ENCODE results near the gene LRRC75A. TPM values are rescaled to one million over a fixed set of nuclear protein-coding genes. Genes with fewer than 3 reads are reported as not detected.

The LRRC75A gene
- total and polyA plus RNA-seq, 2 donors (not counting 1 experiment from before 2014, with no cell fraction given): 2.0 to 3.4 TPM

DNA sequence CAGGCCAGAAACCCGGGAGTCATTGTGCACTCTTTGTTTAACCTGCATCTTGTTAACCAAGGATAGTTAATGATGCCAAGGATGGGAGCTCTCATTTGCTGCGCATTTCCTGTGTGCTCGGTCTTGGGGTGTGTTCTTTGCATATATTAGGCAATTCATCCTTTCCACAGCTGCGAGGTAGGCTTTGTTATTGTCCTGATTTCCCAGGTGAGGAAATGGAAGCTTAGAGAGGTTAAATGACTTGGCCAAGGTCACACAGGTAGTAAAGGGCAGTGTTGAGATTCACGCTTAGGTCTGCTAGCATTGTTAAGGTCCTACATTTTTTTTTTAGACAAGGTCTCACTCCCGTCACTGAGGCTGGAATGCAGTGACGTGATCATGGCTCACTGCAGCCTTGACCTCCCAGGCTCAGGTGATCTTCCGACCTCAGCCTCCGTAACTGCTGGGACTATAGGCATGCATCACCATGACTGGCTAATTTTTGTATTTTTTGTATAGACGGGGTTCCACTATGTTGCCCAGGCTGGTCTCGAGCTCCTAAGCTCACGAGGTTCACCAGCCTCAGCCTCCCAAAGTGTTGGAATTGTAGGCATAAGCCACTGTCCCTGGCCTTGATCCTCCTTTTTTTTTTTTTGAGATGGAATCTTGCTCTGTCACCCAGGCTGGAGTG lies 5.0 kb upstream of the LRRC75A start:
- Histone ChIP-seq H3K4me3 (ENCODE audit: control extremely low read depth in 1 of 5, extremely low read depth in 1 of 5, insufficient read depth in 1 of 5, low read depth in 2 of 5, low read length in 4 of 5) (no peak overlapping the region), H3K27me3 (replicated peaks in 1 of 4; ENCODE audit: control extremely low read depth in 1 of 4, control insufficient read depth in 3 of 4, insufficient read depth in 4 of 4, low read length in 3 of 4) (peaks cover 0 to 15% (median 1%) of the 10 kb centered on the region in 4 experiments), H3K27ac (ENCODE audit: low read length in 2 of 2) (no peak overlapping the region), H3K36me3 (replicated peaks in 1 of 2; ENCODE audit: control extremely low read depth in 1 of 2, control insufficient read depth in 1 of 2, extremely low read depth in 1 of 2, insufficient read depth in 2 of 2, low read length in 1 of 2) (no peaks in the 10 kb centered on the region), H2AFZ (ENCODE audit: insufficient read depth, low read depth, low read length, poor library complexity, severe bottlenecking) (no peak overlapping the region), H4K20me1 (ENCODE audit: control insufficient read depth, insufficient read depth, low read length, poor library complexity, severe bottlenecking) (no peaks in the 10 kb centered on the region), H3K9ac (ENCODE audit: low read length) (no peak overlapping the region), H3K4me2 (replicated peaks; ENCODE audit: low read depth, low read length, poor library complexity, severe bottlenecking) (no peak overlapping the region), H3K4me1 (ENCODE audit: control insufficient read depth in 2 of 2, insufficient read depth in 2 of 2, low read length in 2 of 2) (peaks cover 0 to 4% of the 10 kb centered on the region in 2 donors), H3K79me2 (ENCODE audit: control insufficient read depth, insufficient read depth, low read length) (no peaks in the 10 kb centered on the region), H3K9me3 (ENCODE audit: control extremely low read depth in 1 of 3, control insufficient read depth in 2 of 3, insufficient read depth in 1 of 3, low read length in 2 of 3) (peaks cover 0 to 3% (median 0%) of the 10 kb centered on the region in 3 donors)
- ChIA-PET POLR2A (no interaction called here), CTCF (no interaction called here)
- TF ChIP-seq EZH2 (IDR thresholded peaks at IDR 0.05; ENCODE audit: borderline replicate concordance, insufficient read depth, low read depth, low read length, poor library complexity, severe bottlenecking): no peak
- TF ChIP-seq, protein P1, sequence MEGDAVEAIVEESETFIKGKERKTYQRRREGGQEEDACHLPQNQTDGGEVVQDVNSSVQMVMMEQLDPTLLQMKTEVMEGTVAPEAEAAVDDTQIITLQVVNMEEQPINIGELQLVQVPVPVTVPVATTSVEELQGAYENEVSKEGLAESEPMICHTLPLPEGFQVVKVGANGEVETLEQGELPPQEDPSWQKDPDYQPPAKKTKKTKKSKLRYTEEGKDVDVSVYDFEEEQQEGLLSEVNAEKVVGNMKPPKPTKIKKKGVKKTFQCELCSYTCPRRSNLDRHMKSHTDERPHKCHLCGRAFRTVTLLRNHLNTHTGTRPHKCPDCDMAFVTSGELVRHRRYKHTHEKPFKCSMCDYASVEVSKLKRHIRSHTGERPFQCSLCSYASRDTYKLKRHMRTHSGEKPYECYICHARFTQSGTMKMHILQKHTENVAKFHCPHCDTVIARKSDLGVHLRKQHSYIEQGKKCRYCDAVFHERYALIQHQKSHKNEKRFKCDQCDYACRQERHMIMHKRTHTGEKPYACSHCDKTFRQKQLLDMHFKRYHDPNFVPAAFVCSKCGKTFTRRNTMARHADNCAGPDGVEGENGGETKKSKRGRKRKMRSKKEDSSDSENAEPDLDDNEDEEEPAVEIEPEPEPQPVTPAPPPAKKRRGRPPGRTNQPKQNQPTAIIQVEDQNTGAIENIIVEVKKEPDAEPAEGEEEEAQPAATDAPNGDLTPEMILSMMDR (IDR thresholded peaks at IDR 0.05): no peak
- Mint-ChIP-seq H3K27me3 (peaks cover 23% of the 10 kb centered on the region), H3K4me3 (no peak overlapping the region), H3K4me1 (peaks cover 2% of the 10 kb centered on the region), H3K9me3 (ENCODE audit: insufficient read depth) (no peaks in the 10 kb centered on the region), H3K27ac (no peak overlapping the region)
- ATAC-seq (ENCODE audit: low read depth): no peak
- 88% methylated on average over 5 of the region's 12 CpGs for WGBS (ENCODE audit: insufficient coverage)
- no peak for DNase-seq
- intact Hi-C loops (cut with micrococcal nuclease): no loop called here

DNA sequence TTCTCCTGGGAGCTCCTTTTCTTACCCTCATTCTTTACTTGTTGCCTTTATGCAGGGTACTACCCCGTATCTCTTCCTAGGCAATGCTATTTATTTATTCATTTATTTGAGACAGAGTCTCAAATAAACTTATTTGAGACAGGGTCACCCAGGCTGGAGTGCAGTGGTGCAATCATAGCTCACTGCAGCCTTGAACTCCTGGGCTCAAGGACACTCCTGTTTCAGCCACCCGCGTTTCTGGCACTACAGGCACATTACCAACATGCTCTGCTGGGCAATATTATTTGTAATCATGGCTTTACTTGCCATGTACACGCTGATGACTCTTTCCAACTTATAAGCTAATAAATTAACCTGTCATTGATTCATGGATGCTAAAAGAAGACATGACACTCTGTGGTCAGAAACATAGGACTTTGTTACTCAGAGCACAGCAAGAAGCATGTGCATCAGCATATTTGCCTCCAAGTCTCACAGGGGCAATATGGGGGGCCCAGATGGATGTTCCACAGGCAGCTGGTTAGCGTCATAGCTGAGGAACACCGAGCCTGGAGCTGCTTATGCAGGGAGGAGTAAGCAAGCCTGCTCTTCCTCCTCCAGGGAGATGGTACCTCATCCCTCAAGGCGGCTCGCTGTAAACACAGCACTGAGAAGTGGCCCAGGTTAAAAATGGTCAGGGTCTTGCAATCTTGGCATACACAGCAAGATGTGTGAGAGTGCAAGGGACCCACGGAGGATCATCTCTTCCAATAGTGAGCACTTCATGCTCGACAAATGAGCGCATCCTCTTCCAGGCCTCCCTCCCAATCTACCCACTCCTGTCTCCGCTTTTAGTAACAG lies 4.2 kb upstream of the LRRC75A start:
- TF ChIP-seq EZH2 (IDR thresholded peaks at IDR 0.05; ENCODE audit: borderline replicate concordance, insufficient read depth, low read depth, low read length, poor library complexity, severe bottlenecking): no peak
- TF ChIP-seq, protein P1 (IDR thresholded peaks at IDR 0.05): no peak
- Histone ChIP-seq H3K9me3 (ENCODE audit: control extremely low read depth in 1 of 3, control insufficient read depth in 2 of 3, insufficient read depth in 1 of 3, low read length in 2 of 3) (peaks cover 0 to 3% (median 0%) of the 10 kb centered on the region in 3 donors), H3K79me2 (ENCODE audit: control insufficient read depth, insufficient read depth, low read length) (no peaks in the 10 kb centered on the region), H3K36me3 (replicated peaks in 1 of 2; ENCODE audit: control extremely low read depth in 1 of 2, control insufficient read depth in 1 of 2, extremely low read depth in 1 of 2, insufficient read depth in 2 of 2, low read length in 1 of 2) (no peaks in the 10 kb centered on the region), H3K9ac (ENCODE audit: low read length) (no peak overlapping the region), H3K27me3 (replicated peaks in 1 of 4; ENCODE audit: control extremely low read depth in 1 of 4, control insufficient read depth in 3 of 4, insufficient read depth in 4 of 4, low read length in 3 of 4) (peaks cover 0 to 16% (median 1%) of the 10 kb centered on the region in 4 experiments), H3K4me2 (replicated peaks; ENCODE audit: low read depth, low read length, poor library complexity, severe bottlenecking) (no peak overlapping the region), H3K27ac (ENCODE audit: low read length in 2 of 2) (no peak overlapping the region), H2AFZ (ENCODE audit: insufficient read depth, low read depth, low read length, poor library complexity, severe bottlenecking) (no peak overlapping the region), H3K4me3 (ENCODE audit: control extremely low read depth in 1 of 5, extremely low read depth in 1 of 5, insufficient read depth in 1 of 5, low read depth in 2 of 5, low read length in 4 of 5) (no peak overlapping the region), H3K4me1 (ENCODE audit: control insufficient read depth in 2 of 2, insufficient read depth in 2 of 2, low read length in 2 of 2) (peaks cover 2 to 6% of the 10 kb centered on the region in 2 donors), H4K20me1 (ENCODE audit: control insufficient read depth, insufficient read depth, low read length, poor library complexity, severe bottlenecking) (no peaks in the 10 kb centered on the region)
- peaks cover 23% of the 10 kb centered on the region for H3K27me3 Mint-ChIP-seq
- ATAC-seq (ENCODE audit: low read depth): no peak
- ChIA-PET CTCF (interaction anchor here (0.7 kb wide), 1 partner anchor 11 kb away, joined by 3 read pairs; no protein-coding TSS in a partner anchor), POLR2A (no interaction called here)
- H3K4me1 Mint-ChIP-seq: peaks cover 4% of the 10 kb centered on the region
- DNase-seq: no peak
- no peak overlapping the region for H3K27ac Mint-ChIP-seq
- no peak overlapping the region for H3K4me3 Mint-ChIP-seq
- no peaks in the 10 kb centered on the region for H3K9me3 Mint-ChIP-seq (ENCODE audit: insufficient read depth)
- WGBS (ENCODE audit: insufficient coverage): 90% methylated on average over 5 of the region's 12 CpGs
- intact Hi-C loops (cut with micrococcal nuclease): no loop called here

Measured in B cell (primary cell).